22Rv1 (cell line): ENCODE measurements around the gene CCT3.
A peak's percentile ranks its signal among the peaks of the same experiment; 100 is the strongest.
"Not testable (repeated sequence)": the region's sequence is repeated elsewhere in the genome, so short reads cannot be mapped to it uniquely, and the experiment has no call there.

Experiments
- H3K27ac ChIP-seq: fragments of 450-650 bp; 2 replicates; pipeline ENCODE4 v1.5.1; 2017
- CTCF ChIP-seq: fragments of 450-650 bp; IDR thresholded peaks from 2 replicates; pipeline ENCODE4 v1.5.1; 2017; ENCODE audit warnings: mild to moderate bottlenecking
- ZFX ChIP-seq: fragments of 450-650 bp; IDR thresholded peaks from 2 replicates; pipeline ENCODE4 v1.6.1; 2017; ENCODE audit warnings: antibody characterized with exemption, borderline replicate concordance

Gene CCT3

GRCh38 chr1:156358641-156359040, 20.5 kb upstream of the CCT3 start:
- no peak overlapping the region for H3K27ac ChIP-seq
- TF ChIP-seq CTCF (no peak), ZFX (no peak)

- no peak overlapping the region for H3K27ac ChIP-seq
- no peak for TF ChIP-seq ZFX
- TF ChIP-seq CTCF: no peak
Measured at GRCh38 chr1:156357977-156358376, 19.9 kb upstream of the CCT3 start.

- TF ChIP-seq ZFX (no peak), CTCF (peak; percentile 100)
- no peak overlapping the region for H3K27ac ChIP-seq
Measured at GRCh38 chr1:156356875-156357534, 18.9 kb upstream of the CCT3 start.

GRCh38 chr1:156356262-156356874, 18.3 kb upstream of the CCT3 start:
- H3K27ac ChIP-seq: no peak overlapping the region
- TF ChIP-seq ZFX (no peak), CTCF (no peak)

GRCh38 chr1:156352481-156352880, 14.4 kb upstream of the CCT3 start:
- not testable (repeated sequence) for H3K27ac ChIP-seq

- no peak overlapping the region for H3K27ac ChIP-seq
- TF ChIP-seq ZFX (no peak), CTCF (no peak)
Measured at GRCh38 chr1:156347331-156347730, 9.2 kb upstream of the CCT3 start.

GRCh38 chr1:156346636-156347035, 8.5 kb upstream of the CCT3 start:
- H3K27ac ChIP-seq: no peak overlapping the region
- no peak for TF ChIP-seq ZFX
- no peak for TF ChIP-seq CTCF

GRCh38 chr1:156346035-156346434, 7.9 kb upstream of the CCT3 start:
- H3K27ac ChIP-seq: not testable (repeated sequence)
